GM10248 (cell line): ENCODE results near the gene DPH5.

ENCODE experiments used
- CTCF ChIA-PET: fragments of 300-600 bp; sonication (Branson Sonifier 250); formaldehyde crosslinking; extraction: SDS; loops from one replicate; lab custom pipeline; 2021; ENCODE audit warnings: antibody characterized with exemption; lab: Yijun Ruan, JAX
- POLR2A ChIA-PET: fragments of 350-650 bp; sonication (Branson Sonifier 250); formaldehyde crosslinking; extraction: SDS; loops from one replicate; lab custom pipeline; 2020; ENCODE audit warnings: antibody characterized with exemption; lab: Yijun Ruan, JAX
- DNase-seq: peaks from one replicate; pipeline ENCODE4 v3.0.0; 2012; ENCODE audit errors: extremely low spot score
- CTCF ChIP-seq: IDR thresholded peaks from 2 replicates; pipeline ENCODE4 v1.5.1; 2012; ENCODE audit warnings: mild to moderate bottlenecking, low read depth; ENCODE audit errors: extremely low read depth, missing control alignments, control extremely low read depth

The DPH5 gene

GRCh38 chr1:100943533-100943932 is 82.1 kb downstream of the DPH5 start:
- CTCF ChIA-PET, result interaction anchor here (0.8 to 2.1 kb wide), 7 partner anchors 10 to 414 kb away, joined by 3 to 6 read pairs (median 4); no protein-coding TSS in a partner anchor
- DNase-seq, result no peak
- no peak for TF ChIP-seq CTCF
- POLR2A ChIA-PET, result no interaction called here

- CTCF ChIA-PET, result interaction anchor here (1.1 to 2.1 kb wide), 7 partner anchors 11 to 415 kb away, joined by 3 to 6 read pairs (median 3); no protein-coding TSS in a partner anchor
- POLR2A ChIA-PET, result no interaction called here
- no peak for TF ChIP-seq CTCF
- DNase-seq, result no peak
These were observed 83.1 kb downstream of the DPH5 start for GRCh38 chr1:100942304-100943046.

- CTCF ChIA-PET, result interaction anchor here (1.1 to 2.1 kb wide), 7 partner anchors 14 to 350 kb away, joined by 3 to 6 read pairs (median 3); no protein-coding TSS in a partner anchor
- no peak for DNase-seq
- POLR2A ChIA-PET, result interaction anchor here (1.0 kb wide), 1 partner anchor 294 kb away, joined by 8 read pairs; no protein-coding TSS in a partner anchor
- TF ChIP-seq CTCF, result no peak
These were observed 83.9 kb downstream of the DPH5 start for GRCh38 chr1:100941580-100942216.

- DNase-seq, result no peak
- ChIA-PET POLR2A (interaction anchor here (1.0 kb wide), 1 partner anchor 295 kb away, joined by 8 read pairs; no protein-coding TSS in a partner anchor), CTCF (interaction anchor here (1.1 to 1.5 kb wide), 4 partner anchors 297 to 350 kb away, joined by 3 to 4 read pairs (median 3); no protein-coding TSS in a partner anchor)
- TF ChIP-seq CTCF, result no peak
These were observed 84.5 kb downstream of the DPH5 start for GRCh38 chr1:100941098-100941527.
